Astrocyte (in vitro differentiated cells and primary cell): ENCODE measurements around the gene PASK.

Experiments
- CTCF ChIP-seq: IDR thresholded peaks from 2 replicates; pipeline ENCODE4 v1.5.1; 2011; ENCODE audit warnings: low read depth, mild to moderate bottlenecking, inconsistent platforms, low read length, moderate library complexity; ENCODE audit not compliant: insufficient read depth
- EZH2 ChIP-seq: IDR thresholded peaks from 2 replicates; pipeline ENCODE4 v1.6.1; 2012; ENCODE audit warnings: mild to moderate bottlenecking, low read length, inconsistent platforms; ENCODE audit not compliant: insufficient read depth

GRCh38 chr2:241083091-241083415 is 66.2 kb downstream of the PASK start:
- TF ChIP-seq CTCF, result no peak
- TF ChIP-seq EZH2, result no peak
